Stomach (tissue), 9 donors: ENCODE data around the gene GDF9. TPM values are rescaled to one million over a fixed set of nuclear protein-coding genes. Genes with fewer than 3 reads are reported as not detected.

ENCODE experiments used
- DNase-seq, 2 donors: peaks; one replicate each; pipeline versions ENCODE4 v3.0.0 to v3.0.0-alpha.2; 2013 to 2019
- H3K27ac ChIP-seq, 5 donors: fragments of 200-600 bp in 4 of 5; sonication (generic) in 4 of 5; one replicate each; pipeline ENCODE4 v1.5.1; 2013 to 2019; ENCODE audit warnings: mild to moderate bottlenecking in 1 of 5, moderate library complexity in 1 of 5
- H3K27me3 ChIP-seq, 3 donors: fragments of 200-600 bp; sonication (generic); one replicate each; pipeline ENCODE4 v1.5.1; 2017 to 2019; ENCODE audit warnings: mixed run types in 1 of 3
- H3K36me3 ChIP-seq, 4 donors: fragments of 200-600 bp; sonication (generic); 1 replicate in 3 of 4; 2 replicates in 1 of 4; pipeline ENCODE4 v1.5.1; 2016 to 2019
- H3K4me1 ChIP-seq, 4 donors: fragments of 200-600 bp; sonication (generic); one replicate each; pipeline ENCODE4 v1.5.1; 2016 to 2019
- H3K4me3 ChIP-seq, 4 donors: fragments of 200-600 bp; sonication (generic) in 3 of 4; one replicate each; pipeline ENCODE4 v1.5.1; 2016 to 2019; ENCODE audit warnings: mild to moderate bottlenecking in 1 of 4
- H3K9me3 ChIP-seq, 4 donors: fragments of 200-600 bp; sonication (generic); one replicate each; pipeline ENCODE4 v1.5.1; 2016 to 2019
- EP300 ChIP-seq: sonication (generic); formaldehyde crosslinking; IDR thresholded peaks from one replicate; pipeline ENCODE4 v1.6.1; 2017; ENCODE audit warnings: antibody characterized with exemption
- POLR2A ChIP-seq, 4 donors: fragments of 450-650 bp; IDR thresholded peaks; one replicate each; pipeline ENCODE4 v1.6.1; 2016; ENCODE audit warnings: antibody characterized with exemption in 4 of 4, control low read depth in 2 of 4, mild to moderate bottlenecking in 1 of 4, moderate library complexity in 1 of 4
- POLR2AphosphoS5 ChIP-seq, 3 donors: sonication (generic); formaldehyde crosslinking; IDR thresholded peaks; one replicate each; pipeline ENCODE4 v1.6.1; 2016; ENCODE audit warnings: antibody characterized with exemption in 3 of 3
- WGBS, 5 donors: extraction: QIAGEN DNeasy Blood & Tissue Kit in 3 of 5; methylation state at CpG; one replicate each; pipeline versions ENCODE4 v1.1.5 to v1.1.7; 2013 to 2018; 5-methylcytosine and 5-hydroxymethylcytosine counted together
- intact Hi-C: fragments of 100-400 bp; cut with DNase I; formaldehyde crosslinking; loops from one replicate; pipeline ENCODE4 v1.15.1; 2023; ENCODE audit warnings: low total_unique reads
- polyA plus RNA-seq, 3 donors: library from polyadenylated mRNA; stranded (reverse); fragments of 200-250 nt; gene quantifications; one replicate each; pipeline ENCODE4 v1.2.3, GENCODE V29; 2013
- total RNA-seq, 5 donors: library from RNA; depleted of rRNA; stranded (reverse); fragments of >200 nt; gene quantifications; one replicate each; pipeline versions ENCODE4 v1.1.0 to v1.2.3, GENCODE V29; 2014 to 2016
- TF ChIP-seq, protein P1 (sequence below), 7 experiments: fragments of 450-650 bp in 4 of 7; fragments of 200-600 bp in 3 of 7; sonication (generic) in 3 of 7; IDR thresholded peaks; one replicate each; pipeline ENCODE4 v1.5.1; 2016 to 2019; ENCODE audit warnings: antibody characterized with exemption in 7 of 7, control low read depth in 2 of 7, mild to moderate bottlenecking in 1 of 7
- donor health status: healthy with polysubstance abuse.
- donor health status: Bipolar disorder and iron deficiency.
- donor health status: healthy.

The GDF9 gene
- total and polyA plus RNA-seq, 8 donors, result 0.25 to 4.4 (median 1.1) TPM; not detected in 4

- Histone ChIP-seq H3K4me3 (no peak overlapping the region), H3K27me3 (no peaks in the 10 kb centered on the region), H3K4me1 (peaks cover 25 to 54% (median 36%) of the 10 kb centered on the region in 4 donors), H3K27ac (no peak overlapping the region), H3K36me3 (peaks cover 18 to 49% (median 48%) of the 10 kb centered on the region in 4 donors), H3K9me3 (no peaks in the 10 kb centered on the region)
- WGBS, 5 donors, result 79 to 89% (median 86%) methylated on average over 4 of the region's 4 CpGs
- no peak for TF ChIP-seq POLR2A (IDR thresholded peaks at IDR 0.05)
- TF ChIP-seq POLR2AphosphoS5 (IDR thresholded peaks at IDR 0.05), result no peak
- TF ChIP-seq, protein P1, sequence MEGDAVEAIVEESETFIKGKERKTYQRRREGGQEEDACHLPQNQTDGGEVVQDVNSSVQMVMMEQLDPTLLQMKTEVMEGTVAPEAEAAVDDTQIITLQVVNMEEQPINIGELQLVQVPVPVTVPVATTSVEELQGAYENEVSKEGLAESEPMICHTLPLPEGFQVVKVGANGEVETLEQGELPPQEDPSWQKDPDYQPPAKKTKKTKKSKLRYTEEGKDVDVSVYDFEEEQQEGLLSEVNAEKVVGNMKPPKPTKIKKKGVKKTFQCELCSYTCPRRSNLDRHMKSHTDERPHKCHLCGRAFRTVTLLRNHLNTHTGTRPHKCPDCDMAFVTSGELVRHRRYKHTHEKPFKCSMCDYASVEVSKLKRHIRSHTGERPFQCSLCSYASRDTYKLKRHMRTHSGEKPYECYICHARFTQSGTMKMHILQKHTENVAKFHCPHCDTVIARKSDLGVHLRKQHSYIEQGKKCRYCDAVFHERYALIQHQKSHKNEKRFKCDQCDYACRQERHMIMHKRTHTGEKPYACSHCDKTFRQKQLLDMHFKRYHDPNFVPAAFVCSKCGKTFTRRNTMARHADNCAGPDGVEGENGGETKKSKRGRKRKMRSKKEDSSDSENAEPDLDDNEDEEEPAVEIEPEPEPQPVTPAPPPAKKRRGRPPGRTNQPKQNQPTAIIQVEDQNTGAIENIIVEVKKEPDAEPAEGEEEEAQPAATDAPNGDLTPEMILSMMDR (IDR thresholded peaks at IDR 0.05), result no peak
- TF ChIP-seq EP300, result no peak
- intact Hi-C loops, result no loop called here
- no peak for DNase-seq
These were observed 2.5 kb upstream of the GDF9 start for GRCh38 chr5:132868754-132869153.

GRCh38 chr5:132867046-132867451 lies 780 bp upstream of the GDF9 start:
- WGBS, 5 donors, result 0 to 3% (median 1%) methylated on average over 5 to 13 of the region's 13 CpGs
- intact Hi-C loops, result no loop called here

GRCh38 chr5:132865668-132866341 lies 464 bp downstream of the GDF9 start:
- Histone ChIP-seq H3K27me3 (no peaks in the 10 kb centered on the region), H3K36me3 (peaks cover 18 to 34% (median 33%) of the 10 kb centered on the region in 4 donors), H3K4me3 (peak overlapping the region; percentile 64 to 94 (median 80)), H3K9me3 (no peaks in the 10 kb centered on the region), H3K27ac (peak overlapping the region; percentile 90 to 95 (median 93)), H3K4me1 (peaks cover 12 to 35% (median 21%) of the 10 kb centered on the region in 4 donors)
- TF ChIP-seq, protein P1 (IDR thresholded peaks at IDR 0.05), result no peak
- TF ChIP-seq EP300 (no peak), POLR2AphosphoS5 (IDR thresholded peaks at IDR 0.05) (no peak), POLR2A (IDR thresholded peaks at IDR 0.05) (no peak)
- intact Hi-C loops, result no loop called here
- DNase-seq, result no peak
- 30 to 34% (median 32%) methylated on average over 30 of the region's 30 CpGs for WGBS, 5 donors

More at GRCh38 chr5:132867046-132867451, 780 bp upstream of the GDF9 start:
- TF ChIP-seq, protein P1 (IDR thresholded peaks at IDR 0.05), result no peak
- TF ChIP-seq POLR2AphosphoS5 (IDR thresholded peaks at IDR 0.05), result no peak
- Histone ChIP-seq H3K27me3 (no peaks in the 10 kb centered on the region), H3K4me1 (peaks cover 12 to 36% (median 28%) of the 10 kb centered on the region in 4 donors), H3K27ac (peak overlapping the region; percentile 90 to 95 (median 93)), H3K36me3 (peaks cover 18 to 43% (median 40%) of the 10 kb centered on the region in 4 donors), H3K9me3 (no peaks in the 10 kb centered on the region), H3K4me3 (peak overlapping the region; percentile 64 to 94 (median 80))
- no peak for DNase-seq

DNA sequence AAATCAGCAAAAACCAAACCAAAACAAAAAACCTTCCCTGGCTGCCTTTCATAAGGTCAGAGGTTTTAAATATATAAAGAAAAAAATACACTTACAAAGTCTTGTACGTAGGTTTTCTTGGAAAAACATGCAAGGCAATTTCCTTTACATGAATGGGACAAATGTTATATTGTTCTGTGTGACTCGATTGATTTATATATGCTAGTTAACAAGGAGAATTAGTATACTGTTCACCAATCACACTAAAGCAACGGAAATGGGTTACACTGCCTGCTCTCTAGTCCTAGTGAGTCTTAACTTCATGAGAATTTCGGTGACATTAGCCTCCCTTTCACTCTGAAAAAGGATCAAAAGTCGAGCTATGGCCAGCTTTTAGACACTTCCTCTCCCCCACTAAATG lies 5.5 kb downstream of the GDF9 start:
- Histone ChIP-seq H3K36me3 (no peaks in the 10 kb centered on the region), H3K27me3 (no peaks in the 10 kb centered on the region), H3K9me3 (no peaks in the 10 kb centered on the region), H3K4me1 (peaks cover 0 to 6% (median 3%) of the 10 kb centered on the region in 4 donors), H3K27ac (no peak overlapping the region), H3K4me3 (no peak overlapping the region)
- WGBS, 5 donors, result 69 to 80% (median 79%) methylated on average over 5 of the region's 5 CpGs
- TF ChIP-seq EP300, result no peak
- TF ChIP-seq POLR2A (IDR thresholded peaks at IDR 0.05), result no peak
- TF ChIP-seq POLR2AphosphoS5 (IDR thresholded peaks at IDR 0.05), result no peak
- TF ChIP-seq, protein P1 (IDR thresholded peaks at IDR 0.05), result no peak
- DNase-seq, result no peak
- intact Hi-C loops, result no loop called here
